ENCODE data around the gene AVEN. TPM values are rescaled to one million over a fixed set of nuclear protein-coding genes. Genes with fewer than 3 reads are reported as not detected.

AVEN gene
- total RNA-seq, 1 donor from 2014 or later, result 8.9 TPM

- H3K4me3 ChIP-seq, result no peak overlapping the region
- ATAC-seq (no peak), DNase-seq (no peak)
- intact Hi-C loops (cut with DNase I), result no loop called here
- H3K27me3 ChIP-seq (ENCODE audit: low read depth), result no peaks in the 10 kb centered on the region
- no peak for TF ChIP-seq CTCF (IDR thresholded peaks at IDR 0.05)
- H3K4me1 ChIP-seq, result no peaks in the 10 kb centered on the region
- H3K36me3 ChIP-seq, result peaks cover 4% of the 10 kb centered on the region
- no peak overlapping the region for H3K27ac ChIP-seq
- no peaks in the 10 kb centered on the region for H3K9me3 ChIP-seq
These were observed 178.2 kb downstream of the AVEN start for GRCh38 chr15:33860754-33861153.

- Histone ChIP-seq H3K27ac (no peak overlapping the region), H3K4me3 (no peak overlapping the region), H3K36me3 (no peaks in the 10 kb centered on the region), H3K27me3 (ENCODE audit: low read depth) (no peaks in the 10 kb centered on the region), H3K9me3 (no peaks in the 10 kb centered on the region), H3K4me1 (no peaks in the 10 kb centered on the region)
- intact Hi-C loops (cut with DNase I), result no loop called here
- ATAC-seq, result no peak
- DNase-seq, result no peak
- no peak for TF ChIP-seq CTCF (IDR thresholded peaks at IDR 0.05)
These were observed 178.9 kb downstream of the AVEN start for GRCh38 chr15:33859992-33860545.

- H3K27me3 ChIP-seq (ENCODE audit: low read depth), result no peaks in the 10 kb centered on the region
- H3K27ac ChIP-seq, result no peak overlapping the region
- no peak for TF ChIP-seq CTCF (IDR thresholded peaks at IDR 0.05)
- no peaks in the 10 kb centered on the region for H3K36me3 ChIP-seq
- intact Hi-C loops (cut with DNase I), result no loop called here
- ATAC-seq (no peak), DNase-seq (no peak)
- H3K9me3 ChIP-seq, result no peaks in the 10 kb centered on the region
- no peaks in the 10 kb centered on the region for H3K4me1 ChIP-seq
- no peak overlapping the region for H3K4me3 ChIP-seq
These were observed 180.2 kb downstream of the AVEN start for GRCh38 chr15:33858836-33859235.

- H3K27me3 ChIP-seq (ENCODE audit: low read depth), result no peaks in the 10 kb centered on the region
- no peak overlapping the region for H3K27ac ChIP-seq
- intact Hi-C loops (cut with DNase I), result no loop called here
- TF ChIP-seq CTCF (IDR thresholded peaks at IDR 0.05), result no peak
- ATAC-seq (no peak), DNase-seq (no peak)
- H3K36me3 ChIP-seq, result no peaks in the 10 kb centered on the region
- H3K4me1 ChIP-seq, result no peaks in the 10 kb centered on the region
- no peak overlapping the region for H3K4me3 ChIP-seq
- no peaks in the 10 kb centered on the region for H3K9me3 ChIP-seq
These were observed 181.3 kb downstream of the AVEN start for GRCh38 chr15:33857726-33858125.

- intact Hi-C loops (cut with DNase I), result no loop called here
- no peaks in the 10 kb centered on the region for H3K27me3 ChIP-seq (ENCODE audit: low read depth)
- ATAC-seq (no peak), DNase-seq (no peak)
- no peaks in the 10 kb centered on the region for H3K36me3 ChIP-seq
- no peak overlapping the region for H3K27ac ChIP-seq
- no peaks in the 10 kb centered on the region for H3K9me3 ChIP-seq
- no peak for TF ChIP-seq CTCF (IDR thresholded peaks at IDR 0.05)
- no peaks in the 10 kb centered on the region for H3K4me1 ChIP-seq
- no peak overlapping the region for H3K4me3 ChIP-seq
These were observed 186.4 kb downstream of the AVEN start for GRCh38 chr15:33852570-33852969.

- no peak for TF ChIP-seq CTCF (IDR thresholded peaks at IDR 0.05)
- no peak overlapping the region for H3K27ac ChIP-seq
- H3K4me1 ChIP-seq, result no peaks in the 10 kb centered on the region
- intact Hi-C loops (cut with DNase I), result no loop called here
- H3K27me3 ChIP-seq (ENCODE audit: low read depth), result no peaks in the 10 kb centered on the region
- H3K36me3 ChIP-seq, result no peaks in the 10 kb centered on the region
- no peak overlapping the region for H3K4me3 ChIP-seq
- DNase-seq (no peak), ATAC-seq (no peak)
- no peaks in the 10 kb centered on the region for H3K9me3 ChIP-seq
These were observed 186.9 kb downstream of the AVEN start for GRCh38 chr15:33852094-33852493.

All from lower lobe of right lung (tissue), 2 donors.